HG03280 (cell line): Measurements from ENCODE around the gene RAB32.
"Not testable (repeated sequence)": the region's sequence is repeated elsewhere in the genome, so short reads cannot be mapped to it uniquely, and the experiment has no call there.

Source experiments
- ATAC-seq: cut with Tn5 transposase; IDR thresholded peaks from one replicate; pipeline ENCODE4 v1.9.1; 2021; ENCODE audit warnings: mild to moderate bottlenecking, moderate library complexity; ENCODE audit not compliant: unreplicated experiment

The RAB32 gene

GRCh38 chr6:146543211-146543939, at the start of gene RAB32:
RAB32 (plus strand) TSS chr6:146543833; CDS start chr6:146543872, 39 bp downstream.
- no peak for ATAC-seq

- ATAC-seq, result no peak
These were observed 45.3 kb upstream of the RAB32 start for GRCh38 chr6:146498309-146498708.

- ATAC-seq, result no peak
These were observed 40.5 kb upstream of the RAB32 start for GRCh38 chr6:146503096-146503495.

- ATAC-seq, result no peak
These were observed 28.4 kb upstream of the RAB32 start for GRCh38 chr6:146515212-146515611.

GRCh38 chr6:146526192-146526591, 17.4 kb upstream of the RAB32 start:
- ATAC-seq, result no peak

GRCh38 chr6:146532702-146533101, 10.9 kb upstream of the RAB32 start:
- no peak for ATAC-seq

GRCh38 chr6:146542881-146543210, 787 bp upstream of the RAB32 start:
- no peak for ATAC-seq

- ATAC-seq, result no peak
These were observed 445 bp downstream of the RAB32 start for GRCh38 chr6:146543940-146544615.

GRCh38 chr6:146544616-146545182, 1.1 kb downstream of the RAB32 start:
- no peak for ATAC-seq

- ATAC-seq, result no peak
These were observed 1.9 kb downstream of the RAB32 start for GRCh38 chr6:146545581-146545980.

- no peak for ATAC-seq
These were observed 2.9 kb downstream of the RAB32 start for GRCh38 chr6:146546443-146547043.

GRCh38 chr6:146547889-146548288, 4.3 kb downstream of the RAB32 start:
- no peak for ATAC-seq

GRCh38 chr6:146548898-146549374, 5.3 kb downstream of the RAB32 start:
- no peak for ATAC-seq

GRCh38 chr6:146550911-146551310, 7.3 kb downstream of the RAB32 start:
- ATAC-seq, result no peak

GRCh38 chr6:146551545-146551944, 7.9 kb downstream of the RAB32 start:
- ATAC-seq, result no peak

- ATAC-seq, result no peak
These were observed 9.9 kb downstream of the RAB32 start for GRCh38 chr6:146553377-146554135.

GRCh38 chr6:146560607-146561006, 17.0 kb downstream of the RAB32 start:
- no peak for ATAC-seq

GRCh38 chr6:146566661-146567060, 23.0 kb downstream of the RAB32 start:
- not testable (repeated sequence) for ATAC-seq

- ATAC-seq, result not testable (repeated sequence)
These were observed 25.0 kb downstream of the RAB32 start for GRCh38 chr6:146568619-146569018.

GRCh38 chr6:146574211-146574610, 30.6 kb downstream of the RAB32 start:
- no peak for ATAC-seq

GRCh38 chr6:146578054-146578453, 34.4 kb downstream of the RAB32 start:
- no peak for ATAC-seq
